IMR-90 (cell line): Measurements from ENCODE around the gene MYOF. TPM values are rescaled to one million over a fixed set of nuclear protein-coding genes. Genes with fewer than 3 reads are reported as not detected.
A peak's percentile ranks its signal among the peaks of the same experiment; 100 is the strongest.

Experiments
- ATAC-seq: fragments of 200-7000 bp; cut with Tn5 transposase; 2 replicates; pipeline ENCODE4 v1.9.1; 2020; ENCODE audit warnings: low read depth, mild to moderate bottlenecking, moderate library complexity
- BruUV-seq: library from RNA; stranded (reverse); fragments of 400-500 nt; replicated peaks from 2 replicates; lab custom pipeline; 2021; lab: Mats Ljungman, UMichigan
- CTCF ChIA-PET: fragments of 300-600 bp; formaldehyde crosslinking; extraction: SDS; loops from one replicate; lab custom pipeline; 2021; ENCODE audit warnings: antibody characterized with exemption; lab: Yijun Ruan, JAX
- POLR2A ChIA-PET: fragments of 300-600 bp; sonication (Branson Sonifier 250); formaldehyde crosslinking; loops from one replicate; lab custom pipeline; 2022; ENCODE audit warnings: antibody characterized with exemption; ENCODE audit not compliant: unreplicated experiment; lab: Charles Lee
- DNase-seq: peaks from one replicate; pipeline ENCODE4 v3.0.0; 2013
- H2AFZ ChIP-seq: replicated peaks from 2 replicates; pipeline ENCODE3; 2013; ENCODE audit warnings: low read length, mild to moderate bottlenecking; ENCODE audit not compliant: poor library complexity
- H2AK5ac ChIP-seq: 2 replicates; pipeline ENCODE4 v1.6.1; 2013; ENCODE audit warnings: low read depth, low read length, inconsistent platforms
- H2AK9ac ChIP-seq: replicated peaks from 2 replicates; pipeline ENCODE3; 2013; ENCODE audit warnings: mild to moderate bottlenecking, low read depth, low read length, moderate library complexity; ENCODE audit not compliant: poor library complexity
- H2BK120ac ChIP-seq: 2 replicates; pipeline ENCODE4 v1.6.1; 2013; ENCODE audit warnings: low read depth, low read length, inconsistent platforms
- H2BK15ac ChIP-seq: 3 replicates; pipeline ENCODE4 v1.6.1; 2013; ENCODE audit warnings: low read depth, low read length, inconsistent platforms
- H2BK20ac ChIP-seq: 2 replicates; pipeline ENCODE4 v1.6.1; 2013; ENCODE audit warnings: low read depth, mild to moderate bottlenecking, inconsistent platforms, low read length, moderate library complexity
- H2BK5ac ChIP-seq: 2 replicates; pipeline ENCODE4 v1.6.1; 2013; ENCODE audit warnings: mild to moderate bottlenecking, low read depth, low read length, inconsistent platforms; ENCODE audit not compliant: poor library complexity, severe bottlenecking
- H3K14ac ChIP-seq: replicated peaks from 2 replicates; pipeline ENCODE4 v1.6.1; 2013; ENCODE audit warnings: low read depth, low read length, inconsistent platforms
- H3K18ac ChIP-seq: 2 replicates; pipeline ENCODE4 v1.6.1; 2013; ENCODE audit warnings: low read depth, low read length, control low read depth
- H3K23ac ChIP-seq: 2 replicates; pipeline ENCODE4 v1.6.1; 2013; ENCODE audit warnings: low read depth, low read length, inconsistent platforms
- H3K27ac ChIP-seq: 2 replicates; pipeline ENCODE4 v1.5.1; 2013; ENCODE audit warnings: mild to moderate bottlenecking, control low read depth, low read length; ENCODE audit not compliant: insufficient read depth
- H3K27me3 ChIP-seq: 2 replicates; pipeline ENCODE4 v1.6.1; 2013; ENCODE audit warnings: low read length; ENCODE audit not compliant: control insufficient read depth, insufficient read depth
- H3K36me3 ChIP-seq: 2 replicates; pipeline ENCODE4 v1.6.1; 2013; ENCODE audit warnings: low read length, mixed read lengths; ENCODE audit not compliant: control insufficient read depth, insufficient read depth
- H3K4ac ChIP-seq: 2 replicates; pipeline ENCODE4 v1.6.1; 2013; ENCODE audit warnings: low read depth, low read length, inconsistent platforms
- H3K4me1 ChIP-seq: 2 replicates; pipeline ENCODE4 v1.6.1; 2013; ENCODE audit warnings: low read length, mixed read lengths; ENCODE audit not compliant: control insufficient read depth, insufficient read depth
- H3K4me2 ChIP-seq: 2 replicates; pipeline ENCODE4 v1.6.1; 2013; ENCODE audit warnings: low read depth, mild to moderate bottlenecking, control low read depth, low read length, moderate library complexity
- H3K4me3 ChIP-seq: 2 replicates; pipeline ENCODE4 v1.5.1; 2013; ENCODE audit warnings: low read depth, mild to moderate bottlenecking, control low read depth, low read length, moderate library complexity; ENCODE audit not compliant: insufficient read depth
- H3K56ac ChIP-seq: 2 replicates; pipeline ENCODE4 v1.6.1; 2013; ENCODE audit warnings: low read length, inconsistent platforms; ENCODE audit not compliant: insufficient read depth; ENCODE audit errors: extremely low read depth
- H3K79me1 ChIP-seq, 2 experiments: 2 replicates each; pipeline ENCODE4 v1.6.1; 2013; ENCODE audit warnings: low read length in 2 of 2, inconsistent platforms in 1 of 2, low read depth in 1 of 2
- H3K9ac ChIP-seq: 2 replicates; pipeline ENCODE4 v1.6.1; 2013; ENCODE audit warnings: low read depth, low read length, control low read depth
- H3K9me1 ChIP-seq: 2 replicates; pipeline ENCODE4 v1.6.1; 2013; ENCODE audit warnings: low read length, inconsistent platforms; ENCODE audit not compliant: insufficient read depth
- H3K9me3 ChIP-seq: 2 replicates; pipeline ENCODE4 v1.6.1; 2013; ENCODE audit warnings: low read length; ENCODE audit not compliant: control insufficient read depth, insufficient read depth
- H4K20me1 ChIP-seq: 2 replicates; pipeline ENCODE4 v1.6.1; 2013; ENCODE audit warnings: low read length, inconsistent platforms; ENCODE audit not compliant: insufficient read depth
- H4K5ac ChIP-seq: 2 replicates; pipeline ENCODE4 v1.6.1; 2013; ENCODE audit warnings: mild to moderate bottlenecking, low read depth, low read length, control low read depth
- H4K8ac ChIP-seq, 2 experiments: 2 replicates each; pipeline ENCODE4 v1.6.1; 2013; ENCODE audit warnings: low read depth in 2 of 2, low read length in 2 of 2, control low read depth in 1 of 2, inconsistent platforms in 1 of 2
- H4K91ac ChIP-seq: 2 replicates; pipeline ENCODE4 v1.6.1; 2013; ENCODE audit warnings: low read depth, low read length, inconsistent platforms; ENCODE audit not compliant: insufficient read depth
- CEBPB ChIP-seq: IDR thresholded peaks from 2 replicates; pipeline ENCODE4 v1.6.1; 2012; ENCODE audit warnings: low read depth, low read length, improper control_type of control experiment
- CHD1 ChIP-seq: IDR thresholded peaks from 2 replicates; pipeline ENCODE4 v1.6.1; 2012; ENCODE audit warnings: low read depth, low read length, improper control_type of control experiment
- FOS ChIP-seq: fragments of 150-350 bp; IDR thresholded peaks from 2 replicates; pipeline ENCODE4 v1.6.1; 2016; ENCODE audit warnings: low read depth, low read length
- MAZ ChIP-seq: IDR thresholded peaks from 2 replicates; pipeline ENCODE4 v1.6.1; 2012; ENCODE audit warnings: low read depth, mild to moderate bottlenecking, low read length, improper control_type of control experiment, moderate library complexity, borderline replicate concordance
- MXI1 ChIP-seq: IDR thresholded peaks from 2 replicates; pipeline ENCODE4 v1.6.1; 2012; ENCODE audit warnings: low read depth, mild to moderate bottlenecking, low read length, moderate library complexity, borderline replicate concordance
- NFE2L2 ChIP-seq: fragments of 150-350 bp; IDR thresholded peaks from 2 replicates; pipeline ENCODE4 v1.6.1; 2016; ENCODE audit warnings: low read depth, mild to moderate bottlenecking, low read length
- RAD21 ChIP-seq: IDR thresholded peaks from 2 replicates; pipeline ENCODE4 v1.6.1; 2012; ENCODE audit warnings: low read length, improper control_type of control experiment
- RCOR1 ChIP-seq: IDR thresholded peaks from 2 replicates; pipeline ENCODE4 v1.6.1; 2012; ENCODE audit warnings: mild to moderate bottlenecking, low read length, improper control_type of control experiment; ENCODE audit not compliant: insufficient replicate concordance
- RFX5 ChIP-seq: IDR thresholded peaks from 2 replicates; pipeline ENCODE4 v1.8.0; 2012; ENCODE audit warnings: low read depth, mild to moderate bottlenecking, low read length, moderate library complexity
- WGBS, 2 experiments: methylation state at CpG; one replicate each; pipeline versions ENCODE4 v1.1.5 to v1.1.7; 2013; ENCODE audit warnings: missing lambda C conversion rate in 2 of 2; ENCODE audit not compliant: insufficient read length in 1 of 2; ENCODE audit errors: extremely low coverage in 2 of 2; 5-methylcytosine and 5-hydroxymethylcytosine counted together
- dilution Hi-C: fragments of 300-500 bp; cut with HindIII; formaldehyde crosslinking; loops from one replicate; pipeline ENCODE4 v1.14.3; 2018; ENCODE audit warnings: low sequenced_read_pairs; ENCODE audit not compliant: unreplicated experiment
- in situ Hi-C: fragments of 300-500 bp; cut with MboI; formaldehyde crosslinking; loops from 3 replicates; pipeline ENCODE4 v1.14.3; 2019; ENCODE audit warnings: low sequenced_read_pairs, inconsistent platforms, mixed read lengths
- intact Hi-C: fragments of 100-400 bp; cut with micrococcal nuclease; formaldehyde crosslinking; loops from 2 replicates; pipeline ENCODE4 v1.10.0; 2022
- polyA plus RNA-seq, 3 experiments: library from polyadenylated mRNA; depleted of rRNA; stranded (reverse); fragments of >200 nt; gene quantifications; 2 replicates each; pipeline ENCODE4 v1.2.3, GENCODE V29; 2012; ENCODE audit warnings: low replicate concordance in 1 of 3
- total RNA-seq: library from RNA; depleted of rRNA; stranded (reverse); fragments of >200 nt; gene quantifications from 2 replicates; pipeline ENCODE4 v1.2.3, GENCODE V29; 2012
- TF ChIP-seq, protein P1 (sequence below): fragments of 150-350 bp; IDR thresholded peaks from 2 replicates; pipeline ENCODE4 v1.6.1; 2017; ENCODE audit warnings: mild to moderate bottlenecking, antibody characterized with exemption, low read length, low read depth
- TF ChIP-seq, protein P2 (sequence below): conservative IDR thresholded peaks from 2 replicates; pipeline ENCODE4 v1.5.1; 2012; ENCODE audit warnings: mild to moderate bottlenecking, low read depth, low read length, improper control_type of control experiment

The MYOF gene
- total and polyA plus RNA-seq, 2 of the 4 experiments (the other 2 are of a cell fraction), result 221 to 281 TPM

- CTCF ChIA-PET, result interaction anchor here (0.8 kb wide), 1 partner anchor 54 kb away, joined by 3 read pairs; no protein-coding TSS in a partner anchor
- peak overlapping the region; percentile 55 for H3K4me2 ChIP-seq
- H4K20me1 ChIP-seq, result no peaks in the 10 kb centered on the region
- no peak overlapping the region for H3K18ac ChIP-seq
- TF ChIP-seq RAD21 (no peak), FOS (no peak), RFX5 (no peak), MAZ (no peak), CEBPB (no peak), MXI1 (no peak), NFE2L2 (no peak), RCOR1 (no peak), CHD1 (no peak)
- TF ChIP-seq, protein P1, sequence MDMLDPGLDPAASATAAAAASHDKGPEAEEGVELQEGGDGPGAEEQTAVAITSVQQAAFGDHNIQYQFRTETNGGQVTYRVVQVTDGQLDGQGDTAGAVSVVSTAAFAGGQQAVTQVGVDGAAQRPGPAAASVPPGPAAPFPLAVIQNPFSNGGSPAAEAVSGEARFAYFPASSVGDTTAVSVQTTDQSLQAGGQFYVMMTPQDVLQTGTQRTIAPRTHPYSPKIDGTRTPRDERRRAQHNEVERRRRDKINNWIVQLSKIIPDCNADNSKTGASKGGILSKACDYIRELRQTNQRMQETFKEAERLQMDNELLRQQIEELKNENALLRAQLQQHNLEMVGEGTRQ, result no peak
- TF ChIP-seq, protein P2, sequence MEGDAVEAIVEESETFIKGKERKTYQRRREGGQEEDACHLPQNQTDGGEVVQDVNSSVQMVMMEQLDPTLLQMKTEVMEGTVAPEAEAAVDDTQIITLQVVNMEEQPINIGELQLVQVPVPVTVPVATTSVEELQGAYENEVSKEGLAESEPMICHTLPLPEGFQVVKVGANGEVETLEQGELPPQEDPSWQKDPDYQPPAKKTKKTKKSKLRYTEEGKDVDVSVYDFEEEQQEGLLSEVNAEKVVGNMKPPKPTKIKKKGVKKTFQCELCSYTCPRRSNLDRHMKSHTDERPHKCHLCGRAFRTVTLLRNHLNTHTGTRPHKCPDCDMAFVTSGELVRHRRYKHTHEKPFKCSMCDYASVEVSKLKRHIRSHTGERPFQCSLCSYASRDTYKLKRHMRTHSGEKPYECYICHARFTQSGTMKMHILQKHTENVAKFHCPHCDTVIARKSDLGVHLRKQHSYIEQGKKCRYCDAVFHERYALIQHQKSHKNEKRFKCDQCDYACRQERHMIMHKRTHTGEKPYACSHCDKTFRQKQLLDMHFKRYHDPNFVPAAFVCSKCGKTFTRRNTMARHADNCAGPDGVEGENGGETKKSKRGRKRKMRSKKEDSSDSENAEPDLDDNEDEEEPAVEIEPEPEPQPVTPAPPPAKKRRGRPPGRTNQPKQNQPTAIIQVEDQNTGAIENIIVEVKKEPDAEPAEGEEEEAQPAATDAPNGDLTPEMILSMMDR, result no peak
- H3K9me3 ChIP-seq, result no peaks in the 10 kb centered on the region
- H2BK20ac ChIP-seq, result no peak overlapping the region
- H3K56ac ChIP-seq, result no peak overlapping the region; the same call in 1 of the 2 replicates
- dilution Hi-C loops (loop anchor here (25.0 kb wide), 1 partner anchor 187 kb away; no protein-coding TSS in a partner anchor), in situ Hi-C loops (no loop called here), intact Hi-C loops (no loop called here)
- peaks cover 7% of the 10 kb centered on the region for H3K4me1 ChIP-seq
- no peak overlapping the region for H3K4me3 ChIP-seq
- no peak overlapping the region for H2AK9ac ChIP-seq
- H3K27me3 ChIP-seq, result no peaks in the 10 kb centered on the region
- no peak overlapping the region for H4K5ac ChIP-seq
- no peak overlapping the region for H2AK5ac ChIP-seq
- DNase-seq, result no peak
- H3K27ac ChIP-seq, result no peak overlapping the region
- BruUV-seq, result no TSS peak
- POLR2A ChIA-PET, result no interaction called here
- no peak overlapping the region; the same call in 2 of the 3 replicates for H2BK15ac ChIP-seq
- ATAC-seq, result peak; percentile 18
- 0 out of 2 replicates have a peak overlapping the region, but pooled peaks have one; percentile 10 for H3K14ac ChIP-seq
- H2AFZ ChIP-seq, result peak overlapping the region; percentile 12
- H3K9ac ChIP-seq, result no peak overlapping the region
- H3K36me3 ChIP-seq, result 0 out of 2 replicates have a peak, but pooled peaks cover 1% of the 10 kb centered on the region
- no peaks in the 10 kb centered on the region for H3K9me1 ChIP-seq
- no peaks in the 10 kb centered on the region for H3K79me1 ChIP-seq
- H2BK5ac ChIP-seq, result no peak overlapping the region
- H4K8ac ChIP-seq, result no peak overlapping the region
- 0 out of 2 replicates have a peak overlapping the region, but pooled peaks have one; percentile 4 for H2BK120ac ChIP-seq
- H3K4ac ChIP-seq, result no peak overlapping the region
- H4K91ac ChIP-seq, result no peak overlapping the region
- 0 out of 2 replicates have a peak overlapping the region, but pooled peaks have one; percentile 8 for H3K23ac ChIP-seq
- WGBS, 2 experiments, result 51% methylated on average over 5 of the region's 6 CpGs; no CpG with 5 or more reads in 1 of the 2 experiments
These were observed 182.9 kb downstream of the MYOF start for GRCh38 chr10:93299195-93299594.
